ENCODE data around the gene CLIC6.

The CLIC6 gene

GRCh38 chr21:34701726-34702125 is 32.9 kb downstream of the CLIC6 start:
- no peak for ATAC-seq
- TF ChIP-seq ZC3H10 (CRISPR knock-in tag; IDR thresholded peaks at IDR 0.05) (no peak), ZNF8 (CRISPR knock-in tag; IDR thresholded peaks at IDR 0.05) (no peak), ZFP3 (CRISPR knock-in tag; IDR thresholded peaks at IDR 0.05) (no peak), RARB (CRISPR knock-in tag; IDR thresholded peaks at IDR 0.05) (no peak), ZNF565 (CRISPR knock-in tag; conservative IDR thresholded peaks at IDR 0.05; ENCODE audit: low read depth) (no peak), TCF4 (CRISPR knock-in tag; IDR thresholded peaks at IDR 0.05; ENCODE audit: borderline replicate concordance) (no peak), POU6F1 (CRISPR knock-in tag; IDR thresholded peaks at IDR 0.05; ENCODE audit: borderline replicate concordance, low read depth) (no peak)

DNA sequence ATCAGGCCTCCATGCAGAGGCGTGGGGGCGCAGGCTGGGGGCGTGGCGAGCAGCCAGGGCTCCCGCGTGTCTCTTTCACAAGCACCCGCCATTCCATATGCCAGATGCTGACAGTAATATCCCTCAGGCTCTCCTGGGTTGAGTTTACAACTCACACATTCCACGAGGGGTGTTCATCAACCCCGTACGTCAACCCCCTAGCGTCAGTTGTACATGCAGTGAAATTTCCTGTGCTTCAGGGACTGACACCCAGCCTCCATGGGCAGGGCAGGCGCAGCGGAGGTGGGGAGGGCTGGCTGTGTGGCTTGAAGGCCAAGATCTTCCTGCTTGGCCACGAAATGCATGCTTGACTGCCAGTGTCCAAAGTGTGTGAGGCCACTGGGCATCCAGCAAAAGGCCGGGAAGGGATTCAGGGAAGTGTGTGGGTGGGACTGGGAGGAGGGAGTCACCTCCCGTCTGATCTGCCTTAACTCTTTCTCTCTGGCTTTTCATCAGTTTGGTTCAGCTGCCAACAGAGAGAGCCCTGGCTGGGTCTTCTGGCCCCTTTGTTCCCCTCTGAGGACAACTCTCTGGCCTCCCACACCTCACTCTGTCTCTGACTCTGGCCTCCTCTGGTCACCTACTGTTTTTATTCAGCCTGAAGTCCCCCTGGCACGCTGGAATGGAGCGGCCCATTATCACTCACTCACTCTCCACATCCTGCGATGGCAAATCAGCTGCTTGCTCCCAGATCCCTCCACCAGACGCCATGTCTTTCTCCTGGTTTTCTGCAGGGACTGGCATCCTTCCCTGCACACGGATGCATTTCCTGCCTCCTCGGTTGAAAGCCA is 33.8 kb downstream of the CLIC6 start:
- TF ChIP-seq SNAI2 (CRISPR knock-in tag; IDR thresholded peaks at IDR 0.05) (no peak), ESRRG (CRISPR knock-in tag; IDR thresholded peaks at IDR 0.05) (no peak), BACH2 (CRISPR knock-in tag; IDR thresholded peaks at IDR 0.05; ENCODE audit: borderline replicate concordance) (no peak), TCF4 (CRISPR knock-in tag; IDR thresholded peaks at IDR 0.05; ENCODE audit: borderline replicate concordance) (no peak), RARB (CRISPR knock-in tag; IDR thresholded peaks at IDR 0.05) (no peak), PPARA (CRISPR knock-in tag; IDR thresholded peaks at IDR 0.05; ENCODE audit: borderline replicate concordance) (no peak), ISL1 (CRISPR knock-in tag; IDR thresholded peaks at IDR 0.05) (no peak), ZC3H10 (CRISPR knock-in tag; IDR thresholded peaks at IDR 0.05) (no peak), ZNF565 (CRISPR knock-in tag; conservative IDR thresholded peaks at IDR 0.05; ENCODE audit: low read depth) (no peak), ARNTL (CRISPR knock-in tag; IDR thresholded peaks at IDR 0.05; ENCODE audit: borderline replicate concordance, low read depth) (no peak), ZFP3 (CRISPR knock-in tag; IDR thresholded peaks at IDR 0.05) (no peak), OSR1 (CRISPR knock-in tag; IDR thresholded peaks at IDR 0.05) (no peak), TOX (CRISPR knock-in tag; IDR thresholded peaks at IDR 0.05; ENCODE audit: borderline replicate concordance) (no peak)
- TF ChIP-seq, protein P1, sequence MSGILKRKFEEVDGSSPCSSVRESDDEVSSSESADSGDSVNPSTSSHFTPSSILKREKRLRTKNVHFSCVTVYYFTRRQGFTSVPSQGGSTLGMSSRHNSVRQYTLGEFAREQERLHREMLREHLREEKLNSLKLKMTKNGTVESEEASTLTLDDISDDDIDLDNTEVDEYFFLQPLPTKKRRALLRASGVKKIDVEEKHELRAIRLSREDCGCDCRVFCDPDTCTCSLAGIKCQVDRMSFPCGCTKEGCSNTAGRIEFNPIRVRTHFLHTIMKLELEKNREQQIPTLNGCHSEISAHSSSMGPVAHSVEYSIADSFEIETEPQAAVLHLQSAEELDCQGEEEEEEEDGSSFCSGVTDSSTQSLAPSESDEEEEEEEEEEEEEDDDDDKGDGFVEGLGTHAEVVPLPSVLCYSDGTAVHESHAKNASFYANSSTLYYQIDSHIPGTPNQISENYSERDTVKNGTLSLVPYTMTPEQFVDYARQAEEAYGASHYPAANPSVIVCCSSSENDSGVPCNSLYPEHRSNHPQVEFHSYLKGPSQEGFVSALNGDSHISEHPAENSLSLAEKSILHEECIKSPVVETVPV (CRISPR knock-in tag; IDR thresholded peaks at IDR 0.05): no peak
- TF ChIP-seq, protein P2, sequence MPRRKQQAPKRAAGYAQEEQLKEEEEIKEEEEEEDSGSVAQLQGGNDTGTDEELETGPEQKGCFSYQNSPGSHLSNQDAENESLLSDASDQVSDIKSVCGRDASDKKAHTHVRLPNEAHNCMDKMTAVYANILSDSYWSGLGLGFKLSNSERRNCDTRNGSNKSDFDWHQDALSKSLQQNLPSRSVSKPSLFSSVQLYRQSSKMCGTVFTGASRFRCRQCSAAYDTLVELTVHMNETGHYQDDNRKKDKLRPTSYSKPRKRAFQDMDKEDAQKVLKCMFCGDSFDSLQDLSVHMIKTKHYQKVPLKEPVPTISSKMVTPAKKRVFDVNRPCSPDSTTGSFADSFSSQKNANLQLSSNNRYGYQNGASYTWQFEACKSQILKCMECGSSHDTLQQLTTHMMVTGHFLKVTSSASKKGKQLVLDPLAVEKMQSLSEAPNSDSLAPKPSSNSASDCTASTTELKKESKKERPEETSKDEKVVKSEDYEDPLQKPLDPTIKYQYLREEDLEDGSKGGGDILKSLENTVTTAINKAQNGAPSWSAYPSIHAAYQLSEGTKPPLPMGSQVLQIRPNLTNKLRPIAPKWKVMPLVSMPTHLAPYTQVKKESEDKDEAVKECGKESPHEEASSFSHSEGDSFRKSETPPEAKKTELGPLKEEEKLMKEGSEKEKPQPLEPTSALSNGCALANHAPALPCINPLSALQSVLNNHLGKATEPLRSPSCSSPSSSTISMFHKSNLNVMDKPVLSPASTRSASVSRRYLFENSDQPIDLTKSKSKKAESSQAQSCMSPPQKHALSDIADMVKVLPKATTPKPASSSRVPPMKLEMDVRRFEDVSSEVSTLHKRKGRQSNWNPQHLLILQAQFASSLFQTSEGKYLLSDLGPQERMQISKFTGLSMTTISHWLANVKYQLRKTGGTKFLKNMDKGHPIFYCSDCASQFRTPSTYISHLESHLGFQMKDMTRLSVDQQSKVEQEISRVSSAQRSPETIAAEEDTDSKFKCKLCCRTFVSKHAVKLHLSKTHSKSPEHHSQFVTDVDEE (CRISPR knock-in tag; IDR thresholded peaks at IDR 0.05): no peak
- TF ChIP-seq, protein P3, sequence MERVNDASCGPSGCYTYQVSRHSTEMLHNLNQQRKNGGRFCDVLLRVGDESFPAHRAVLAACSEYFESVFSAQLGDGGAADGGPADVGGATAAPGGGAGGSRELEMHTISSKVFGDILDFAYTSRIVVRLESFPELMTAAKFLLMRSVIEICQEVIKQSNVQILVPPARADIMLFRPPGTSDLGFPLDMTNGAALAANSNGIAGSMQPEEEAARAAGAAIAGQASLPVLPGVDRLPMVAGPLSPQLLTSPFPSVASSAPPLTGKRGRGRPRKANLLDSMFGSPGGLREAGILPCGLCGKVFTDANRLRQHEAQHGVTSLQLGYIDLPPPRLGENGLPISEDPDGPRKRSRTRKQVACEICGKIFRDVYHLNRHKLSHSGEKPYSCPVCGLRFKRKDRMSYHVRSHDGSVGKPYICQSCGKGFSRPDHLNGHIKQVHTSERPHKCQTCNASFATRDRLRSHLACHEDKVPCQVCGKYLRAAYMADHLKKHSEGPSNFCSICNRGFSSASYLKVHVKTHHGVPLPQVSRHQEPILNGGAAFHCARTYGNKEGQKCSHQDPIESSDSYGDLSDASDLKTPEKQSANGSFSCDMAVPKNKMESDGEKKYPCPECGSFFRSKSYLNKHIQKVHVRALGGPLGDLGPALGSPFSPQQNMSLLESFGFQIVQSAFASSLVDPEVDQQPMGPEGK (CRISPR knock-in tag; IDR thresholded peaks at IDR 0.05; ENCODE audit: borderline replicate concordance): no peak
- no peak for ATAC-seq

GRCh38 chr21:34703571-34703970 is 34.8 kb downstream of the CLIC6 start:
- no peak for ATAC-seq
- no peak for TF ChIP-seq OSR1 (CRISPR knock-in tag; IDR thresholded peaks at IDR 0.05)
- no peak for TF ChIP-seq CREB5 (CRISPR knock-in tag; IDR thresholded peaks at IDR 0.05; ENCODE audit: low read depth)
- no peak for TF ChIP-seq PPARA (CRISPR knock-in tag; IDR thresholded peaks at IDR 0.05; ENCODE audit: borderline replicate concordance)
- no peak for TF ChIP-seq SNAI2 (CRISPR knock-in tag; IDR thresholded peaks at IDR 0.05)
- no peak for TF ChIP-seq ZNF565 (CRISPR knock-in tag; conservative IDR thresholded peaks at IDR 0.05; ENCODE audit: low read depth)
- no peak for TF ChIP-seq BACH2 (CRISPR knock-in tag; IDR thresholded peaks at IDR 0.05; ENCODE audit: borderline replicate concordance)
- TF ChIP-seq GLIS3 (CRISPR knock-in tag; IDR thresholded peaks at IDR 0.05): no peak
